Lower leg skin (tissue), 4 donors: Measurements from ENCODE around the gene PANX1. TPM values are rescaled to one million over a fixed set of nuclear protein-coding genes. Genes with fewer than 3 reads are reported as not detected.

Source experiments
- DNase-seq, 2 donors: peaks; one replicate each; pipeline ENCODE4 v3.0.0-alpha.2; 2019; ENCODE audit warnings: low spot score in 2 of 2
- H3K4me3 ChIP-seq: fragments of 200-600 bp; sonication (generic); 2 replicates; pipeline ENCODE4 v1.5.1; 2017; ENCODE audit warnings: mild to moderate bottlenecking, low read depth; ENCODE audit not compliant: poor library complexity, severe bottlenecking
- POLR2A ChIP-seq, 2 donors: fragments of 450-650 bp; IDR thresholded peaks; one replicate each; pipeline ENCODE4 v1.6.1; 2016 to 2017; ENCODE audit warnings: antibody characterized with exemption in 2 of 2, mild to moderate bottlenecking in 1 of 2, moderate library complexity in 1 of 2
- WGBS, 2 donors: methylation state at CpG; one replicate each; pipeline ENCODE4 v1.1.5; 2018; 5-methylcytosine and 5-hydroxymethylcytosine counted together
- intact Hi-C: fragments of 100-400 bp; cut with DNase I; formaldehyde crosslinking; loops from one replicate; pipeline ENCODE4 v1.15.0; 2023; ENCODE audit warnings: low total_unique reads
- total RNA-seq, 4 donors: library from RNA; depleted of rRNA; stranded (reverse); fragments of >200 nt; gene quantifications; one replicate each; pipeline ENCODE4 v1.1.0, GENCODE V29; 2016
- TF ChIP-seq, protein P1 (sequence below), 3 donors: fragments of 450-650 bp; IDR thresholded peaks; one replicate each; pipeline ENCODE4 v1.5.1; 2016; ENCODE audit warnings: antibody characterized with exemption in 3 of 3, mild to moderate bottlenecking in 3 of 3, moderate library complexity in 2 of 3

PANX1 gene
- total RNA-seq, 4 donors from 2014 or later, result 15.1 to 27.7 (median 21.6) TPM

DNA sequence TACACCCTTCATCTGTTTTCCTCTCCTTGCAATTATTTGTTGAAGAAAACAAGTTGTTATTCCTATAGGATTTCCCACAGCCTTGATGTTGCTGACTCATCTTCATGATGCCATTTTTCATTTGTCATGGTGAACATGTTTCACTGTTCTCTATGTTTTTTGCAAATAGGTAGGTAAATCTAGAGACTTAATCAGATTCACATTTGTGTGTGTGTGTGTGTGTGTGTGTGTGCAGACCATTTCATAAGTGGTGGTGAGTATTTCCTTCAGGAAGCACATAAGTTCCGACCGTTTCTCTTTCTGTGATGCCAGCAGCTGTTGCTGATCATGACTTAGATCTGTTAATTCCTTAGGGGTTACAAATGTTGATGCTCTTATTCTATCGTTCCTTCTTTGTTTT is 95.4 kb downstream of the PANX1 start:
- WGBS, 2 donors, result 30 to 34% methylated on average over 3 of the region's 3 CpGs
- TF ChIP-seq POLR2A (IDR thresholded peaks at IDR 0.05), result no peak
- TF ChIP-seq, protein P1, sequence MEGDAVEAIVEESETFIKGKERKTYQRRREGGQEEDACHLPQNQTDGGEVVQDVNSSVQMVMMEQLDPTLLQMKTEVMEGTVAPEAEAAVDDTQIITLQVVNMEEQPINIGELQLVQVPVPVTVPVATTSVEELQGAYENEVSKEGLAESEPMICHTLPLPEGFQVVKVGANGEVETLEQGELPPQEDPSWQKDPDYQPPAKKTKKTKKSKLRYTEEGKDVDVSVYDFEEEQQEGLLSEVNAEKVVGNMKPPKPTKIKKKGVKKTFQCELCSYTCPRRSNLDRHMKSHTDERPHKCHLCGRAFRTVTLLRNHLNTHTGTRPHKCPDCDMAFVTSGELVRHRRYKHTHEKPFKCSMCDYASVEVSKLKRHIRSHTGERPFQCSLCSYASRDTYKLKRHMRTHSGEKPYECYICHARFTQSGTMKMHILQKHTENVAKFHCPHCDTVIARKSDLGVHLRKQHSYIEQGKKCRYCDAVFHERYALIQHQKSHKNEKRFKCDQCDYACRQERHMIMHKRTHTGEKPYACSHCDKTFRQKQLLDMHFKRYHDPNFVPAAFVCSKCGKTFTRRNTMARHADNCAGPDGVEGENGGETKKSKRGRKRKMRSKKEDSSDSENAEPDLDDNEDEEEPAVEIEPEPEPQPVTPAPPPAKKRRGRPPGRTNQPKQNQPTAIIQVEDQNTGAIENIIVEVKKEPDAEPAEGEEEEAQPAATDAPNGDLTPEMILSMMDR (IDR thresholded peaks at IDR 0.05), result no peak
- DNase-seq, result no peak
- no peak overlapping the region for H3K4me3 ChIP-seq
- intact Hi-C loops, result no loop called here

Other genes starting within 250 kb of the PANX1 start
- 1 to 10 TPM in 2 of 4 donors, under 1 TPM in 2; 0.04 to 6.6 (median 0.93) TPM for gene HEPHL1, start 107.5 kb upstream of the PANX1 start, total RNA-seq
- not detected for gene IZUMO1R, start 175.7 kb downstream of the PANX1 start, total RNA-seq